PC-9 (cell line): ENCODE measurements around the gene TGFBR1. TPM values are rescaled to one million over a fixed set of nuclear protein-coding genes. Genes with fewer than 3 reads are reported as not detected.

Source experiments
- BruUV-seq: library from RNA; stranded (reverse); fragments of 400-500 nt; replicated peaks from 2 replicates; lab custom pipeline; 2021; lab: Mats Ljungman, UMichigan
- CTCF ChIA-PET: fragments of 300-600 bp; sonication (Branson Sonifier 250); formaldehyde crosslinking; loops from one replicate; lab custom pipeline; 2022; ENCODE audit warnings: antibody characterized with exemption; lab: Charles Lee
- POLR2A ChIA-PET: fragments of 300-600 bp; sonication (Branson Sonifier 250); formaldehyde crosslinking; loops from one replicate; lab custom pipeline; 2022; ENCODE audit warnings: antibody characterized with exemption; ENCODE audit not compliant: unreplicated experiment; lab: Charles Lee
- DNase-seq, 2 experiments: peaks; one replicate each; pipeline versions ENCODE4 v3.0.0 to v3.0.0-alpha.2; 2015 to 2022; ENCODE audit warnings: mixed read lengths in 1 of 2
- H2AFZ ChIP-seq: fragments of 200-600 bp; sonication (generic); 2 replicates; pipeline ENCODE4 v1.8.1; 2017; ENCODE audit warnings: antibody characterized with exemption
- H3F3A ChIP-seq: fragments of 200-600 bp; sonication (generic); 2 replicates; pipeline ENCODE4 v1.8.1; 2017; ENCODE audit warnings: antibody characterized with exemption, mild to moderate bottlenecking, low read depth; ENCODE audit not compliant: insufficient read depth
- H3K27ac ChIP-seq: fragments of 200-600 bp; sonication (generic); 2 replicates; pipeline ENCODE4 v1.6.1; 2016; ENCODE audit warnings: mixed run types
- H3K27me3 ChIP-seq: fragments of 200-600 bp; sonication (generic); 2 replicates; pipeline ENCODE4 v1.6.1; 2016; ENCODE audit warnings: low read depth, mixed run types; ENCODE audit not compliant: insufficient read depth
- H3K36me3 ChIP-seq: fragments of 200-600 bp; sonication (generic); 2 replicates; pipeline ENCODE4 v1.6.1; 2016; ENCODE audit warnings: low read depth, mixed run types
- H3K4me1 ChIP-seq: fragments of 200-600 bp; sonication (generic); replicated peaks from 2 replicates; pipeline ENCODE4 v1.6.1; 2016; ENCODE audit warnings: mixed run types; ENCODE audit not compliant: insufficient read depth
- H3K4me2 ChIP-seq: fragments of 200-600 bp; sonication (generic); 2 replicates; pipeline ENCODE4 v1.6.1; 2017; ENCODE audit warnings: mixed run types
- H3K4me3 ChIP-seq: fragments of 200-600 bp; sonication (generic); 2 replicates; pipeline ENCODE4 v1.6.1; 2016; ENCODE audit warnings: mixed run types
- H3K79me2 ChIP-seq: fragments of 200-600 bp; sonication (generic); 2 replicates; pipeline ENCODE4 v1.6.1; 2017; ENCODE audit warnings: low read depth, mixed run types
- H3K9me2 ChIP-seq: fragments of 200-600 bp; sonication (generic); 2 replicates; pipeline ENCODE4 v1.8.1; 2017; ENCODE audit warnings: mild to moderate bottlenecking; ENCODE audit not compliant: insufficient read depth
- H3K9me3 ChIP-seq: fragments of 200-600 bp; sonication (generic); 2 replicates; pipeline ENCODE4 v1.8.1; 2016; ENCODE audit warnings: low read depth; ENCODE audit not compliant: insufficient read depth
- H4K20me1 ChIP-seq: fragments of 200-600 bp; sonication (generic); 2 replicates; pipeline ENCODE4 v1.8.1; 2017; ENCODE audit not compliant: insufficient read depth
- CTCF ChIP-seq: fragments of 200-600 bp; sonication (generic); conservative IDR thresholded peaks from 2 replicates; pipeline ENCODE4 v1.6.1; 2017; ENCODE audit warnings: mixed run types, antibody characterized with exemption, mild to moderate bottlenecking, moderate library complexity
- EZH2 ChIP-seq: fragments of 200-600 bp; sonication (generic); IDR thresholded peaks from 2 replicates; pipeline ENCODE4 v1.8.0; 2017; ENCODE audit warnings: antibody characterized with exemption, low read depth
- intact Hi-C: fragments of 100-400 bp; cut with micrococcal nuclease; formaldehyde crosslinking; loops from one replicate; pipeline ENCODE4 v1.10.0; 2022; ENCODE audit not compliant: unreplicated experiment
- total RNA-seq: library from RNA; stranded (reverse); gene quantifications from 2 replicates; pipeline ENCODE4 v1.2.3, GENCODE V29; 2021

TGFBR1 gene
- total RNA-seq, 1 experiment from 2014 or later = 18.3 TPM

DNA sequence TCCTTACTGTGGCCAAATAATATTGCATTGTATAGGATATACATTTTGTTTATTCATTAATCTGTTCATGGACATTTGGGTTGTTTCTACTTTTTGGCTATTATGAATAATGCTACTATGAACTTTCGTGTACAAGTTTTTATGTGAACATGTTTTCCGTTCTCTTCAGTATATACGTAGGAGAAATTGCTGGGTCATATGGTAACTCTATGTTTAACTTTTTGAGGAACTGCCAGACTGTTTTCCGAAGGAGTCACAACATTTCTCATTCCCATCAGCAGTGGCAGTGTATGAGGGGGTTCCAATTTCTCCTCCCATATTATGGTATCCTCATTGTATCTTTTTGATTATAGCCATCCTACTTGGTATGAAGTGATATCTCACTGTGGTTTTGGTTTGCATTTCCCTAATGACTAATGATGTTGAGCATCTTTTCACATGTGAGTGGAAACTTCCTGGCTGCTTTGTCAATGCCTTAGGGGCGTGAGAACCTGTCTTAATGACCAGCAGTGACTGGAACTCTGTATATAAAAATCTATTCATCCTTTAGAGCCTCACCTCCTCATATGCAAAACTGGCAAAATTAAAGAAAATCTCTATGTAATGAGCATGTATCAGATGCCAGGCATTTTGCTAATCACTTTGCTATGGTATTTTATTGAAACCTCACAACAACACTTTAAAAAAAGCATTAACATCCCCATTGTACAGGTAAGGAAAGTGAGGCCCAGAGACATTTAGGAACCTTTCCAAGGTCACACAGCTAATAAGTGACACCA is 47.8 kb upstream of the TGFBR1 start:
- CTCF ChIA-PET = no interaction called here
- no TSS peak for BruUV-seq
- Histone ChIP-seq H3K27me3 (no peaks in the 10 kb centered on the region), H3K9me3 (no peaks in the 10 kb centered on the region; the same call in 1 of the 2 replicates), H3K79me2 (no peaks in the 10 kb centered on the region), H3F3A (peaks cover 23% of the 10 kb centered on the region), H3K4me3 (no peak overlapping the region), H3K4me1 (peaks cover 67% of the 10 kb centered on the region), H3K9me2 (no peaks in the 10 kb centered on the region; the same call in 1 of the 2 replicates), H3K4me2 (peak overlapping the region; percentile 12; the same call in 1 of the 2 replicates), H3K36me3 (no peaks in the 10 kb centered on the region), H3K27ac (peak overlapping the region; percentile 92), H4K20me1 (no peaks in the 10 kb centered on the region), H2AFZ (no peak overlapping the region)
- intact Hi-C loops = loop anchor here (10.0 kb wide), 1 partner anchor 52 kb away; no protein-coding TSS in a partner anchor
- peak in 1 of 2 experiments; percentile 82 for DNase-seq
- no peak for TF ChIP-seq EZH2
- TF ChIP-seq CTCF = no peak
- POLR2A ChIA-PET = no interaction called here

- no peak overlapping the region for H2AFZ ChIP-seq
- ChIA-PET POLR2A (no interaction called here), CTCF (no interaction called here)
- intact Hi-C loops = loop anchor here (10.0 kb wide), 1 partner anchor 53 kb away; no protein-coding TSS in a partner anchor
- H3K4me2 ChIP-seq = peak overlapping the region; percentile 12; the same call in 1 of the 2 replicates
- H3K79me2 ChIP-seq = no peaks in the 10 kb centered on the region
- no TSS peak for BruUV-seq
- H3K27me3 ChIP-seq = no peaks in the 10 kb centered on the region
- no peaks in the 10 kb centered on the region; the same call in 1 of the 2 replicates for H3K9me2 ChIP-seq
- H3K9me3 ChIP-seq = no peaks in the 10 kb centered on the region; the same call in 1 of the 2 replicates
- H4K20me1 ChIP-seq = no peaks in the 10 kb centered on the region
- H3F3A ChIP-seq = peaks cover 23% of the 10 kb centered on the region
- TF ChIP-seq CTCF (no peak), EZH2 (no peak)
- H3K4me3 ChIP-seq = no peak overlapping the region
- peak overlapping the region; percentile 40 for H3K27ac ChIP-seq
- no peak for DNase-seq
- peaks cover 58% of the 10 kb centered on the region for H3K4me1 ChIP-seq
- H3K36me3 ChIP-seq = no peaks in the 10 kb centered on the region
Measured at GRCh38 chr9:99057665-99058625, 47.0 kb upstream of the TGFBR1 start.
